Cardiac septum (tissue), 1 donor: ENCODE results near the gene RGS5. TPM values are rescaled to one million over a fixed set of nuclear protein-coding genes. Genes with fewer than 3 reads are reported as not detected.
"Not testable (repeated sequence)": the region's sequence is repeated elsewhere in the genome, so short reads cannot be mapped to it uniquely, and the experiment has no call there.

Source experiments
- DNase-seq: peaks from one replicate; pipeline ENCODE4 v3.0.0-alpha.2; 2020; ENCODE audit warnings: low spot score
- intact Hi-C: fragments of 100-400 bp; cut with DNase I; formaldehyde crosslinking; loops from one replicate; pipeline ENCODE4 v1.14.0; 2022
- long read RNA-seq: library from polyadenylated mRNA; unstranded; transcript quantifications from one replicate; pipeline ENCODE4 v2.0.0, GENCODE V29; 2021
- total RNA-seq: library from RNA; stranded (reverse); fragmentation: NEBNext Ultra II Directional; extraction: Animal tissue kit (Norgen Biotek cat#: 25700); gene quantifications from one replicate; pipeline ENCODE4 v1.2.1, GENCODE V29; 2021
- donor health status: DM: no; HTN: no; CAD: no.

RGS5 gene
- total RNA-seq = 223 TPM
- long read RNA-seq, full-length matches to known transcripts = 149 of 185 reads
- long read RNA-seq, partial matches to known transcripts = 5 of 185 reads
- long read RNA-seq, other reads (novel, unspliced or antisense) = 31 of 185 reads

- intact Hi-C loops = loop anchor here (10.0 kb wide), 1 partner anchor 112 kb away; no protein-coding TSS in a partner anchor
- DNase-seq = no peak
Observed at GRCh38 chr1:163202833-163203451, at the start of gene RGS5. RGS5 (minus strand) TSS chr1:163202916; CDS start chr1:163202835, 81 bp downstream.

GRCh38 chr1:163250382-163250974 lies 47.8 kb upstream of the RGS5 start:
- intact Hi-C loops = no loop called here

GRCh38 chr1:163248064-163248463 lies 45.3 kb upstream of the RGS5 start:
- intact Hi-C loops = no loop called here
- DNase-seq = no peak

More at GRCh38 chr1:163250382-163250974, 47.8 kb upstream of the RGS5 start:
- no peak for DNase-seq

- DNase-seq, intact Hi-C loops: not testable (repeated sequence)
Observed at GRCh38 chr1:163244648-163245047, 41.9 kb upstream of the RGS5 start.

GRCh38 chr1:163241746-163242145 lies 39.0 kb upstream of the RGS5 start:
- intact Hi-C loops = no loop called here
- DNase-seq = no peak

GRCh38 chr1:163240705-163241104 lies 38.0 kb upstream of the RGS5 start:
- intact Hi-C loops = no loop called here
- DNase-seq = no peak

- intact Hi-C loops, DNase-seq: not testable (repeated sequence)
Observed at GRCh38 chr1:163233643-163234042, 30.9 kb upstream of the RGS5 start.

- DNase-seq = no peak
- intact Hi-C loops = no loop called here
Observed at GRCh38 chr1:163231385-163231784, 28.7 kb upstream of the RGS5 start.

GRCh38 chr1:163230827-163231226 lies 28.1 kb upstream of the RGS5 start:
- no peak for DNase-seq
- intact Hi-C loops = no loop called here

- intact Hi-C loops, DNase-seq: not testable (repeated sequence)
Observed at GRCh38 chr1:163228271-163228670, 25.6 kb upstream of the RGS5 start.

- intact Hi-C loops = no loop called here
- DNase-seq = no peak
Observed at GRCh38 chr1:163227126-163227525, 24.4 kb upstream of the RGS5 start.

- intact Hi-C loops = no loop called here
- no peak for DNase-seq
Observed at GRCh38 chr1:163213626-163214025, 10.9 kb upstream of the RGS5 start.

GRCh38 chr1:163211667-163212066 lies 9.0 kb upstream of the RGS5 start:
- no peak for DNase-seq
- intact Hi-C loops = no loop called here

- intact Hi-C loops = loop anchor here (10.0 kb wide), 1 partner anchor 109 kb away; no protein-coding TSS in a partner anchor
- DNase-seq = no peak
Observed at GRCh38 chr1:163205513-163205912, 2.8 kb upstream of the RGS5 start.

- intact Hi-C loops = loop anchor here (10.0 kb wide), 1 partner anchor 111 kb away; no protein-coding TSS in a partner anchor
- DNase-seq = no peak
Observed at GRCh38 chr1:163203561-163203960, 845 bp upstream of the RGS5 start.

GRCh38 chr1:163201906-163202305 lies 810 bp downstream of the RGS5 start:
- no peak for DNase-seq
- intact Hi-C loops = loop anchor here (10.0 kb wide), 1 partner anchor 113 kb away; no protein-coding TSS in a partner anchor

GRCh38 chr1:163197022-163197421 lies 5.7 kb downstream of the RGS5 start:
- intact Hi-C loops = no loop called here
- no peak for DNase-seq

GRCh38 chr1:163196449-163196787 lies 6.3 kb downstream of the RGS5 start:
- intact Hi-C loops = no loop called here
- no peak for DNase-seq

GRCh38 chr1:163195728-163196448 lies 6.8 kb downstream of the RGS5 start:
- DNase-seq = no peak
- intact Hi-C loops = no loop called here

GRCh38 chr1:163191301-163191700 lies 11.4 kb downstream of the RGS5 start:
- intact Hi-C loops = no loop called here
- no peak for DNase-seq
